GM12875 (cell line): Measurements from ENCODE around the gene GPR157.
"Not testable (repeated sequence)": the region's sequence is repeated elsewhere in the genome, so short reads cannot be mapped to it uniquely, and the experiment has no call there.

ENCODE experiments used
- H3K4me3 ChIP-seq: one replicate; pipeline ENCODE4 v1.5.1; 2011; ENCODE audit warnings: low read depth, low read length, control low read depth
- CTCF ChIP-seq: IDR thresholded peaks from 2 replicates; pipeline ENCODE4 v1.5.1; 2011; ENCODE audit warnings: low read depth, mild to moderate bottlenecking, control low read depth, inconsistent platforms, low read length, moderate library complexity, borderline replicate concordance; ENCODE audit not compliant: insufficient read depth

The GPR157 gene

GRCh38 chr1:9146156-9146555 lies 17.3 kb upstream of the GPR157 start:
- H3K4me3 ChIP-seq = no peak overlapping the region
- TF ChIP-seq CTCF = no peak

- H3K4me3 ChIP-seq = no peak overlapping the region
- no peak for TF ChIP-seq CTCF
These were observed 16.8 kb upstream of the GPR157 start for GRCh38 chr1:9145714-9146113.

DNA sequence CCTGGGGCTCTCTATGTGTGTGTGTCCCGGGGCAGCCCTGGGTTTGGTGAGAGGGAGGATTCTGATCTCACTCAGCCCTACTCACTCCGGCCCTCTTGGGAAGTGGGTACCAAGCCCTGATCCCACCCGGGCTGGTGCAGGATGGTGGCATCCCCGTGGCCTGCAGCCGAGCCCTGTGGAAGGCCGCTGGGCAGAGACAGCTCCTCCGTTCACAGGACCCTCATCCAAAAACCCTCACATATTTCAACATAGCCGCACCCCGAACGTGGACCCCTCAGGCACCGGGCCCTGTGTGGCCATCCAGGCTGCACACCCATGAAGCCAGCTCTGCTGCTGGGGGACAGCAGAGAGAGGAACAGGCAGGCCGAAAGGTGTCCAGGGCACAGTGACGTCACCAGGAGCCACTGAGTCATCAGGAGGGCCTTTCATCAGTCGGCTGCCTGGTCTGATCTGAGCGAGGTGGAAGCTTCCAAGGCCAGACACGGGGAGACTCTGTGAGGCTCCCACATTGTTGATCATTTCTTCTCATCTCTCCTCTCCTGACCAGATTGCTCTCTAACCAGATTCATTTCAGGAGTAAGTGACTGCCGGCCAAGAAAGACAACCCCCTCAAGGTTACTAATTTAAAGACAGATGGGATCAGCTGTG lies 16.2 kb upstream of the GPR157 start:
- H3K4me3 ChIP-seq = no peak overlapping the region
- TF ChIP-seq CTCF = no peak

DNA sequence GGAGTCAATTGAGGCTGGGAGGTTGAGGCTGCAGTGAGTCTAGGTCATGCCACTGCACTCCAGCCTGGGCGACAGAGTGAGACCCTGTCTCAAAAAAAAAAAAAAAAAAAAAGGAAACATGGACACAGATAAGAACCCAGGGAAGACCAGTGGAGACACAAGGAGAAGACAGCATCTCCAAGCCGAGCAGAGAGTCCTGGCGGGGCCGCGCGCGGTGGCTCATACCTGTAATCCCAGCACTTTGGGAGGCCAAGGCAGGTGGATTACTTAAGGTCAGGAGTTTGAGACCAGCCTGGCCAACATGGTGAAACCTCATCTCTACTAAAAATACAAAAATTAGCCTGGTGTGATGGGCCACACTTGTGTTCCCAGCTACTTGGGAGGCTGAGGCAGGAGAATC lies 15.6 kb upstream of the GPR157 start:
- H3K4me3 ChIP-seq = not testable (repeated sequence)

- TF ChIP-seq CTCF = no peak
These were observed 14.3 kb upstream of the GPR157 start for GRCh38 chr1:9143250-9143649.

GRCh38 chr1:9139930-9140329 lies 11.0 kb upstream of the GPR157 start:
- no peak for TF ChIP-seq CTCF
- no peak overlapping the region for H3K4me3 ChIP-seq

More at GRCh38 chr1:9143250-9143649, 14.3 kb upstream of the GPR157 start:
- H3K4me3 ChIP-seq = no peak overlapping the region

DNA sequence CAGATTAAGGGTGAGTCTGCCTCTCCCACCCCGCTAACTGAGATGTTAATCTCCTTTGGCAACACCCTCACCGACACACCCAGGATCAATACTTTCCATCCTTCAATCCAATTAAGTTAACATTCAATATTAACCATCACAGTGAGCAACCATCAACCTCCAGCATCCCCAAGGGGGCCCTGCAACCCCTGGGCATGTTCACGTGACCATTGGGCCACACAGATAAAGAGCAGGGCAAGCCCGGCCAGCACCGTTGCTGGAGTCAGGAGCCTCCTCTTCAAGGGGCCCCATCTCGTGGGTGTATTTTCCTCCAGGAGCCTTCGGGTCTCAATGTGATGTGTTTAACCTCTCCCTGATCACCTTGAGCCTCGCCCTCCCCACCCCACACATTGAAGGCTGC lies 8.0 kb upstream of the GPR157 start:
- TF ChIP-seq CTCF = no peak
- no peak overlapping the region for H3K4me3 ChIP-seq
